Measurements from ENCODE around the gene CAMK1D. TPM values are rescaled to one million over a fixed set of nuclear protein-coding genes. Genes with fewer than 3 reads are reported as not detected.

The CAMK1D gene
- total and polyA plus RNA-seq, 2 experiments from 2014 or later: 4.6 to 7.2 TPM

DNA sequence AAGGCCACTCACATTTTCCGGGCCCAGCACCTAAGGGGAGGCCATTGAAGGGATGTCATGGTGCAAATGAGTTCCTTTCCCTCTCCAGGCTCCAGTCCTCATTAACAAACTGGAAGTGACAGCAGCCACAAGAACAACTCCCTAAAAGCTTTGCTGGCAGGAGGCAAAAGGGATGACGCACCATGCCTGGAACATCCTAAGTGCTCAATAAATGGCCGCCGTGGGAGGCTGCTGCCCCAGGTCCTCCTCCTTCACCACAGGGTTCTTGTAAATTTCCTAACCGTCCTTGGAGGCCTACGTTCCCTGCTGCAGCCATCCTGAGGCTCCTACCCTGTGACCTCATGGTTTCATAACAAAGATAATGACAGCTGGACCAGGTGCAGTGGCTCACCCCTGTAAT lies 41.3 kb upstream of the CAMK1D start (continued):
- TF ChIP-seq JUNB (IDR thresholded peaks at IDR 0.05; ENCODE audit: unreplicated experiment) (no peak), CREB1 (CRISPR knock-in tag; IDR thresholded peaks at IDR 0.05; ENCODE audit: low read depth) (no peak), EZH2phosphoT487 (IDR thresholded peaks at IDR 0.05; ENCODE audit: unreplicated experiment) (no peak), ZNF114 (CRISPR knock-in tag; IDR thresholded peaks at IDR 0.05) (no peak), STAT1 (IDR thresholded peaks at IDR 0.05; ENCODE audit: unreplicated experiment) (no peak), POLR2AphosphoS5 (IDR thresholded peaks at IDR 0.05; ENCODE audit: low read depth) (no peak), EZH2 (IDR thresholded peaks at IDR 0.05; ENCODE audit: low read depth, unreplicated experiment) (no peak)

DNA sequence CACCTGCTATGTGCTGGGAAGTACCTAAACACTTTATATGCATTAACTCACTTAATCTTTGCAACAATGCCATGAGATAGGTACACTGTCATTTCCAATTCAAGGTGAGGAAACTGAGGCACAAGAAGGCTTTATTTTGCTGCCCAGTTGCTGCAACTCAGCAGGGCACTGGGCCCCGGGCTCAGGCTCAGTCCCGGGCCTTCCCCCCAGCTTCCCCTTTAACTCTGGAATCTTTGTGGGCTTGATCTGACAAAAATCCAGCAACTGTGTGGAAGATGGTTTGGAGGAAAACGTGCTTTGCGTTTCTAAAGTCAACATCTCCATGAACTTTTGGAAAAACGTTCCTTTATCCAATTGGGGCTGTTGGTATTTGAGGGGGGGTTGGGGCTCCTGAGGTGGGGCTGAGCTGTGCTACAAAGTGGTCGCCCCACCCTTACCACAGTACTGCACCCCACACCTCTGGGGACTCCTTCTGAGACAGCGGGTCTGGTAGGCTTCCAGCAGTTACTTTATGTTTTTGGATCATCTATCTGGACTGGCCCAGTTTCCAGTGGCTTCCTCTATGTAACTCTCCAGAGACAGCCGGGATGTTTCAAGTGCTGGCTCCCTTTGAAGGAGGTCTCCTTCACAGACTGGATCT lies 40.5 kb upstream of the CAMK1D start:
- Histone ChIP-seq H3K27ac (ENCODE audit: low read depth) (no peak overlapping the region), H4K20me1 (replicated peaks; ENCODE audit: insufficient read depth) (no peaks in the 10 kb centered on the region), H3K27me3 (ENCODE audit: insufficient read depth) (no peaks in the 10 kb centered on the region), H3K4me1 (ENCODE audit: insufficient read depth) (no peaks in the 10 kb centered on the region), H2AFZ (no peak overlapping the region), H3K4me2 (no peak overlapping the region), H3F3A (replicated peaks; ENCODE audit: low read depth) (no peaks in the 10 kb centered on the region), H3K36me3 (ENCODE audit: insufficient read depth) (no peaks in the 10 kb centered on the region), H3K9me2 (ENCODE audit: insufficient read depth) (peaks cover 6% of the 10 kb centered on the region; the same call in 1 of the 2 replicates), H3K79me2 (replicated peaks; ENCODE audit: insufficient read depth) (no peaks in the 10 kb centered on the region), H3K4me3 (no peak overlapping the region)
- no peaks in the 10 kb centered on the region for H3K27me3 Mint-ChIP-seq (ENCODE audit: insufficient read depth, low read depth, poor library complexity)
- ATAC-seq (no peak), DNase-seq (ENCODE audit: low spot score) (no peak)
- no peaks in the 10 kb centered on the region for H3K4me1 Mint-ChIP-seq
- H3K36me3 Mint-ChIP-seq (ENCODE audit: low read depth): no peaks in the 10 kb centered on the region
- H3K9me3 Mint-ChIP-seq: peaks cover 3% of the 10 kb centered on the region; the same call in 1 of the 3 replicates
- no peak overlapping the region for H3K27ac Mint-ChIP-seq
- no peak overlapping the region for H3K4me3 Mint-ChIP-seq
- TF ChIP-seq, protein P1, sequence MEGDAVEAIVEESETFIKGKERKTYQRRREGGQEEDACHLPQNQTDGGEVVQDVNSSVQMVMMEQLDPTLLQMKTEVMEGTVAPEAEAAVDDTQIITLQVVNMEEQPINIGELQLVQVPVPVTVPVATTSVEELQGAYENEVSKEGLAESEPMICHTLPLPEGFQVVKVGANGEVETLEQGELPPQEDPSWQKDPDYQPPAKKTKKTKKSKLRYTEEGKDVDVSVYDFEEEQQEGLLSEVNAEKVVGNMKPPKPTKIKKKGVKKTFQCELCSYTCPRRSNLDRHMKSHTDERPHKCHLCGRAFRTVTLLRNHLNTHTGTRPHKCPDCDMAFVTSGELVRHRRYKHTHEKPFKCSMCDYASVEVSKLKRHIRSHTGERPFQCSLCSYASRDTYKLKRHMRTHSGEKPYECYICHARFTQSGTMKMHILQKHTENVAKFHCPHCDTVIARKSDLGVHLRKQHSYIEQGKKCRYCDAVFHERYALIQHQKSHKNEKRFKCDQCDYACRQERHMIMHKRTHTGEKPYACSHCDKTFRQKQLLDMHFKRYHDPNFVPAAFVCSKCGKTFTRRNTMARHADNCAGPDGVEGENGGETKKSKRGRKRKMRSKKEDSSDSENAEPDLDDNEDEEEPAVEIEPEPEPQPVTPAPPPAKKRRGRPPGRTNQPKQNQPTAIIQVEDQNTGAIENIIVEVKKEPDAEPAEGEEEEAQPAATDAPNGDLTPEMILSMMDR (conservative IDR thresholded peaks at IDR 0.05; ENCODE audit: low read depth in 2 of 2): no peak
- TF ChIP-seq EZH2 (IDR thresholded peaks at IDR 0.05; ENCODE audit: low read depth, unreplicated experiment) (no peak), STAT1 (IDR thresholded peaks at IDR 0.05; ENCODE audit: unreplicated experiment) (no peak), ZNF331 (CRISPR knock-in tag; IDR thresholded peaks at IDR 0.05; ENCODE audit: low read depth) (no peak), NANOG (IDR thresholded peaks at IDR 0.05; ENCODE audit: borderline replicate concordance) (no peak)
- TF ChIP-seq, protein P2, sequence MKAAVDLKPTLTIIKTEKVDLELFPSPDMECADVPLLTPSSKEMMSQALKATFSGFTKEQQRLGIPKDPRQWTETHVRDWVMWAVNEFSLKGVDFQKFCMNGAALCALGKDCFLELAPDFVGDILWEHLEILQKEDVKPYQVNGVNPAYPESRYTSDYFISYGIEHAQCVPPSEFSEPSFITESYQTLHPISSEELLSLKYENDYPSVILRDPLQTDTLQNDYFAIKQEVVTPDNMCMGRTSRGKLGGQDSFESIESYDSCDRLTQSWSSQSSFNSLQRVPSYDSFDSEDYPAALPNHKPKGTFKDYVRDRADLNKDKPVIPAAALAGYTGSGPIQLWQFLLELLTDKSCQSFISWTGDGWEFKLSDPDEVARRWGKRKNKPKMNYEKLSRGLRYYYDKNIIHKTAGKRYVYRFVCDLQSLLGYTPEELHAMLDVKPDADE (IDR thresholded peaks at IDR 0.05): no peak
- TF ChIP-seq, protein P3, sequence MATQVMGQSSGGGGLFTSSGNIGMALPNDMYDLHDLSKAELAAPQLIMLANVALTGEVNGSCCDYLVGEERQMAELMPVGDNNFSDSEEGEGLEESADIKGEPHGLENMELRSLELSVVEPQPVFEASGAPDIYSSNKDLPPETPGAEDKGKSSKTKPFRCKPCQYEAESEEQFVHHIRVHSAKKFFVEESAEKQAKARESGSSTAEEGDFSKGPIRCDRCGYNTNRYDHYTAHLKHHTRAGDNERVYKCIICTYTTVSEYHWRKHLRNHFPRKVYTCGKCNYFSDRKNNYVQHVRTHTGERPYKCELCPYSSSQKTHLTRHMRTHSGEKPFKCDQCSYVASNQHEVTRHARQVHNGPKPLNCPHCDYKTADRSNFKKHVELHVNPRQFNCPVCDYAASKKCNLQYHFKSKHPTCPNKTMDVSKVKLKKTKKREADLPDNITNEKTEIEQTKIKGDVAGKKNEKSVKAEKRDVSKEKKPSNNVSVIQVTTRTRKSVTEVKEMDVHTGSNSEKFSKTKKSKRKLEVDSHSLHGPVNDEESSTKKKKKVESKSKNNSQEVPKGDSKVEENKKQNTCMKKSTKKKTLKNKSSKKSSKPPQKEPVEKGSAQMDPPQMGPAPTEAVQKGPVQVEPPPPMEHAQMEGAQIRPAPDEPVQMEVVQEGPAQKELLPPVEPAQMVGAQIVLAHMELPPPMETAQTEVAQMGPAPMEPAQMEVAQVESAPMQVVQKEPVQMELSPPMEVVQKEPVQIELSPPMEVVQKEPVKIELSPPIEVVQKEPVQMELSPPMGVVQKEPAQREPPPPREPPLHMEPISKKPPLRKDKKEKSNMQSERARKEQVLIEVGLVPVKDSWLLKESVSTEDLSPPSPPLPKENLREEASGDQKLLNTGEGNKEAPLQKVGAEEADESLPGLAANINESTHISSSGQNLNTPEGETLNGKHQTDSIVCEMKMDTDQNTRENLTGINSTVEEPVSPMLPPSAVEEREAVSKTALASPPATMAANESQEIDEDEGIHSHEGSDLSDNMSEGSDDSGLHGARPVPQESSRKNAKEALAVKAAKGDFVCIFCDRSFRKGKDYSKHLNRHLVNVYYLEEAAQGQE (IDR thresholded peaks at IDR 0.05; ENCODE audit: unreplicated experiment): no peak
- TF ChIP-seq, protein P4, sequence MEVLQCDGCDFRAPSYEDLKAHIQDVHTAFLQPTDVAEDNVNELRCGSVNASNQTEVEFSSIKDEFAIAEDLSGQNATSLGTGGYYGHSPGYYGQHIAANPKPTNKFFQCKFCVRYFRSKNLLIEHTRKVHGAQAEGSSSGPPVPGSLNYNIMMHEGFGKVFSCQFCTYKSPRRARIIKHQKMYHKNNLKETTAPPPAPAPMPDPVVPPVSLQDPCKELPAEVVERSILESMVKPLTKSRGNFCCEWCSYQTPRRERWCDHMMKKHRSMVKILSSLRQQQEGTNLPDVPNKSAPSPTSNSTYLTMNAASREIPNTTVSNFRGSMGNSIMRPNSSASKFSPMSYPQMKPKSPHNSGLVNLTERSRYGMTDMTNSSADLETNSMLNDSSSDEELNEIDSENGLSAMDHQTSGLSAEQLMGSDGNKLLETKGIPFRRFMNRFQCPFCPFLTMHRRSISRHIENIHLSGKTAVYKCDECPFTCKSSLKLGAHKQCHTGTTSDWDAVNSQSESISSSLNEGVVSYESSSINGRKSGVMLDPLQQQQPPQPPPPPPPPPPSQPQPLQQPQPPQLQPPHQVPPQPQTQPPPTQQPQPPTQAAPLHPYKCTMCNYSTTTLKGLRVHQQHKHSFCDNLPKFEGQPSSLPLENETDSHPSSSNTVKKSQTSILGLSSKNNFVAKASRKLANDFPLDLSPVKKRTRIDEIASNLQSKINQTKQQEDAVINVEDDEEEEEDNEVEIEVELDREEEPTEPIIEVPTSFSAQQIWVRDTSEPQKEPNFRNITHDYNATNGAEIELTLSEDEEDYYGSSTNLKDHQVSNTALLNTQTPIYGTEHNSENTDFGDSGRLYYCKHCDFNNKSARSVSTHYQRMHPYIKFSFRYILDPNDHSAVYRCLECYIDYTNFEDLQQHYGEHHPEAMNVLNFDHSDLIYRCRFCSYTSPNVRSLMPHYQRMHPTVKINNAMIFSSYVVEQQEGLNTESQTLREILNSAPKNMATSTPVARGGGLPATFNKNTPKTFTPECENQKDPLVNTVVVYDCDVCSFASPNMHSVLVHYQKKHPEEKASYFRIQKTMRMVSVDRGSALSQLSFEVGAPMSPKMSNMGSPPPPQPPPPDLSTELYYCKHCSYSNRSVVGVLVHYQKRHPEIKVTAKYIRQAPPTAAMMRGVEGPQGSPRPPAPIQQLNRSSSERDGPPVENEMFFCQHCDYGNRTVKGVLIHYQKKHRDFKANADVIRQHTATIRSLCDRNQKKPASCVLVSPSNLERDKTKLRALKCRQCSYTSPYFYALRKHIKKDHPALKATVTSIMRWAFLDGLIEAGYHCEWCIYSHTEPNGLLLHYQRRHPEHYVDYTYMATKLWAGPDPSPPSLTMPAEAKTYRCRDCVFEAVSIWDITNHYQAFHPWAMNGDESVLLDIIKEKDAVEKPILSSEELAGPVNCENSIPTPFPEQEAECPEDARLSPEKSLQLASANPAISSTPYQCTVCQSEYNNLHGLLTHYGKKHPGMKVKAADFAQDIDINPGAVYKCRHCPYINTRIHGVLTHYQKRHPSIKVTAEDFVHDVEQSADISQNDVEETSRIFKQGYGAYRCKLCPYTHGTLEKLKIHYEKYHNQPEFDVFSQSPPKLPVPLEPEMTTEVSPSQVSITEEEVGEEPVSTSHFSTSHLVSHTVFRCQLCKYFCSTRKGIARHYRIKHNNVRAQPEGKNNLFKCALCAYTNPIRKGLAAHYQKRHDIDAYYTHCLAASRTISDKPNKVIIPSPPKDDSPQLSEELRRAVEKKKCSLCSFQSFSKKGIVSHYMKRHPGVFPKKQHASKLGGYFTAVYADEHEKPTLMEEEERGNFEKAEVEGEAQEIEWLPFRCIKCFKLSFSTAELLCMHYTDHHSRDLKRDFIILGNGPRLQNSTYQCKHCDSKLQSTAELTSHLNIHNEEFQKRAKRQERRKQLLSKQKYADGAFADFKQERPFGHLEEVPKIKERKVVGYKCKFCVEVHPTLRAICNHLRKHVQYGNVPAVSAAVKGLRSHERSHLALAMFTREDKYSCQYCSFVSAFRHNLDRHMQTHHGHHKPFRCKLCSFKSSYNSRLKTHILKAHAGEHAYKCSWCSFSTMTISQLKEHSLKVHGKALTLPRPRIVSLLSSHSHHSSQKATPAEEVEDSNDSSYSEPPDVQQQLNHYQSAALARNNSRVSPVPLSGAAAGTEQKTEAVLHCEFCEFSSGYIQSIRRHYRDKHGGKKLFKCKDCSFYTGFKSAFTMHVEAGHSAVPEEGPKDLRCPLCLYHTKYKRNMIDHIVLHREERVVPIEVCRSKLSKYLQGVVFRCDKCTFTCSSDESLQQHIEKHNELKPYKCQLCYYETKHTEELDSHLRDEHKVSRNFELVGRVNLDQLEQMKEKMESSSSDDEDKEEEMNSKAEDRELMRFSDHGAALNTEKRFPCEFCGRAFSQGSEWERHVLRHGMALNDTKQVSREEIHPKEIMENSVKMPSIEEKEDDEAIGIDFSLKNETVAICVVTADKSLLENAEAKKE (CRISPR knock-in tag; IDR thresholded peaks at IDR 0.05): no peak
